ENCODE results near the gene MTHFSD. TPM values are rescaled to one million over a fixed set of nuclear protein-coding genes. Genes with fewer than 3 reads are reported as not detected.

The MTHFSD gene
- total and polyA plus RNA-seq, 9 donors = 11.0 to 24.9 (median 21.8) TPM

DNA sequence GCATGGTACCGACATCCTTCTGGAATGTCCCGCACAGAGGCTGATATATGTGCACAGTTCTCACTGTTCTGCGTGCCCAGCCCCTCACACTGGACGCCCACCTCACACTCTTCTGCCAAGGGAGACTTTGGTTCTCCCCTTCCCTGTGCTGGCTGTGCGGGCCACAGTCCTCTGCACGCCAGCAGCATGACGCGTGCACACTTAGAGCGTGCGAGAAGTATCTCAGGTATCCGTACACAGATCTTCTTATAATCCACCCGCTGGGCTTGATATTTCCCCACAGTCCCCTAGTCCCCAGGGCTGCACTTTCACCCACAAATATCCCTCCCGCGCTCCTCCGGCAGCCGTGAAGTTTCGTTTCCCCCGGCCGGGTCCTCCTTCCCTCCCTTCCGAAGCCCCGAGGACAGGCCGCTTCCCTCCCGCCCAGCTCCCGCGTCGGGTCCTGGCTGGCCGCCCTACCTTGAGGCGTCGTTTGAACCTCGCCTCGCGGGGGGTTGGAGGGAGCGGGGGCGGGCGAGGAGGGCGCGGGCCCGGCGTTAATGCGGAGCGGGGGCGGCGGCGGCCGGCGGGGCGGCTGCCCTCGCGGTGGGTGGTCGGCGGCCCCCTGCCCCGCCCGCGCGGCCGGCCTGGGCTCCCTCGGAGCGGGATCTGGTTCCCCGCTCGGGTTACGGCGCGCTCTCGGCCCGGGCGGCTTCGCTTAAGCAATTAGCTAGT lies 49.7 kb downstream of the MTHFSD start:
- 2 to 7% (median 3%) methylated on average over 33 to 67 of the region's 67 CpGs for WGBS, 3 donors
- Histone ChIP-seq H3K27me3 (peaks cover 5% of the 10 kb centered on the region), H3K9me3 (no peaks in the 10 kb centered on the region), H3K36me3 (no peaks in the 10 kb centered on the region), H3K4me3 (no peak overlapping the region), H3K4me1 (ENCODE audit: insufficient read depth) (peaks cover 3% of the 10 kb centered on the region), H3K27ac (no peak overlapping the region)
- DNase-seq = no peak
- intact Hi-C loops (cut with DNase I) = no loop called here
- TF ChIP-seq, protein P1, sequence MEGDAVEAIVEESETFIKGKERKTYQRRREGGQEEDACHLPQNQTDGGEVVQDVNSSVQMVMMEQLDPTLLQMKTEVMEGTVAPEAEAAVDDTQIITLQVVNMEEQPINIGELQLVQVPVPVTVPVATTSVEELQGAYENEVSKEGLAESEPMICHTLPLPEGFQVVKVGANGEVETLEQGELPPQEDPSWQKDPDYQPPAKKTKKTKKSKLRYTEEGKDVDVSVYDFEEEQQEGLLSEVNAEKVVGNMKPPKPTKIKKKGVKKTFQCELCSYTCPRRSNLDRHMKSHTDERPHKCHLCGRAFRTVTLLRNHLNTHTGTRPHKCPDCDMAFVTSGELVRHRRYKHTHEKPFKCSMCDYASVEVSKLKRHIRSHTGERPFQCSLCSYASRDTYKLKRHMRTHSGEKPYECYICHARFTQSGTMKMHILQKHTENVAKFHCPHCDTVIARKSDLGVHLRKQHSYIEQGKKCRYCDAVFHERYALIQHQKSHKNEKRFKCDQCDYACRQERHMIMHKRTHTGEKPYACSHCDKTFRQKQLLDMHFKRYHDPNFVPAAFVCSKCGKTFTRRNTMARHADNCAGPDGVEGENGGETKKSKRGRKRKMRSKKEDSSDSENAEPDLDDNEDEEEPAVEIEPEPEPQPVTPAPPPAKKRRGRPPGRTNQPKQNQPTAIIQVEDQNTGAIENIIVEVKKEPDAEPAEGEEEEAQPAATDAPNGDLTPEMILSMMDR (IDR thresholded peaks at IDR 0.05) = no peak
- TF ChIP-seq EP300 (IDR thresholded peaks at IDR 0.05) (no peak), POLR2A (IDR thresholded peaks at IDR 0.05) (no peak)

DNA sequence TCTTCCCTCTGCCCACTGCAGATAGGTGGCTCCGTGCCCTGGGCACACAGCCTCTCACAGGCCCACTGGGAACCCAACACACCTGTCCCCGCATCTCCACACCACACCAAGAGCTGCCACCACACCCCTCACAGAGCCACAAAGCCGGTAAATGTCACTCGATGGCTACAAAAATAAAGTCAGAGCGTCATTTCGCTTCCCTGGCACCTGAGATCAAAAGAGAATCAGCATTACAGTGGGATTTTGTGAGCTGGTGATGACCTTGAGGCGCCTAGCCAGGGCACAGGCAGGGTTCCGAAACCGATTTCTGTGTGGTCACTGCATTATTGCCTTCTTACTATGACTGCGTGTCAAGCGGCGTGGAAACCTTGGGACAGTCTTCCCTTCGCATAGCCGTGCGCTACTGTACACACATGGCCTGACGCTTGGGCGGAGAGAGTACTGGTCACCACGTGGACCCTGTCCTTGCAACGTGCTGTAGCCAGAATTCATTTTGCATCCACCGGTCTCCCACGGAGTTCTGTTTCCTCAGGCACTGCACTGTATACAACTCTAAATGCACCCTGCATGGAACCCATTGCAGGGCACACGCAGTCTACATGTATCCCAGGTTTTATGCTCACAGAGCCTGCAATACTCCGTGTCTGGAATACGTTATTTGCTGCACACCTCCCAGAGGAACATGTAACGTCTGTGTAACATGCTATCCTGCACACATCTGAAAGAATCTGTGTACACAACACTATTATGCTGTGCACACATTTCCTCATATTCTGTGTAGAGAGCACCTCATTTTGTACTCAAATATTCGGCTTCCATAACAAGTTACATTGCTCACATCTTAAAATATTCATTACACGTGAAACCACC lies 50.5 kb downstream of the MTHFSD start:
- no peak overlapping the region for H3K4me3 ChIP-seq
- no peaks in the 10 kb centered on the region for H3K9me3 ChIP-seq
- no peak for DNase-seq
- no peaks in the 10 kb centered on the region for H3K36me3 ChIP-seq
- 8 to 13% (median 9%) methylated on average over 27 of the region's 27 CpGs for WGBS, 3 donors
- H3K27ac ChIP-seq = no peak overlapping the region
- no peak for TF ChIP-seq POLR2A (IDR thresholded peaks at IDR 0.05)
- no peak for TF ChIP-seq EP300 (IDR thresholded peaks at IDR 0.05)
- TF ChIP-seq, protein P1 (IDR thresholded peaks at IDR 0.05) = no peak
- peaks cover 5% of the 10 kb centered on the region for H3K27me3 ChIP-seq
- intact Hi-C loops (cut with DNase I) = no loop called here
- H3K4me1 ChIP-seq (ENCODE audit: insufficient read depth) = peaks cover 3% of the 10 kb centered on the region

DNA sequence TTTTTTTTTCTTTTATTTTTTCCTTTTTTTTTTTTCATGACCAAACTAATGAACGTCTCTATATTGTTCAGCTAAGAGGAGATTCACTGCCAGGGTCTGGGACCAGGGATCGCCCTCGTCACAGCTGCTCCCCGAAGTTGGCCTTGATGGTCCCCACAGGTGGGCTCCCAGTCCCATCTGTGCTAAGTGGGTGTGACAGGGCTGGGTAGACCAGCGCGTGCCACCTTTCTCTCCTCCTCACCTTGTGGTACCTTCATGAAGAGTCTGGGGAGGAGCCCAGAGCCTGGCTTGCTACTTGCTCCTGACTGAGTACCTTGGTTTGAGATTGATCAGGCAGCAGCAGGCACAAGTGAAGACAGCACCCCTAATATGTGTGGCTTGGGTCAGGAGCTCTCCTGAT lies 51.2 kb downstream of the MTHFSD start:
- intact Hi-C loops (cut with DNase I) = no loop called here
- Histone ChIP-seq H3K9me3 (no peaks in the 10 kb centered on the region), H3K36me3 (no peaks in the 10 kb centered on the region), H3K4me3 (no peak overlapping the region), H3K27me3 (peaks cover 5% of the 10 kb centered on the region), H3K4me1 (ENCODE audit: insufficient read depth) (peaks cover 3% of the 10 kb centered on the region), H3K27ac (no peak overlapping the region)
- DNase-seq = no peak
- 10 to 16% (median 14%) methylated on average over 6 of the region's 6 CpGs for WGBS, 3 donors
- no peak for TF ChIP-seq EP300 (IDR thresholded peaks at IDR 0.05)
- TF ChIP-seq, protein P1 (IDR thresholded peaks at IDR 0.05) = no peak
- TF ChIP-seq POLR2A (IDR thresholded peaks at IDR 0.05) = no peak

DNA sequence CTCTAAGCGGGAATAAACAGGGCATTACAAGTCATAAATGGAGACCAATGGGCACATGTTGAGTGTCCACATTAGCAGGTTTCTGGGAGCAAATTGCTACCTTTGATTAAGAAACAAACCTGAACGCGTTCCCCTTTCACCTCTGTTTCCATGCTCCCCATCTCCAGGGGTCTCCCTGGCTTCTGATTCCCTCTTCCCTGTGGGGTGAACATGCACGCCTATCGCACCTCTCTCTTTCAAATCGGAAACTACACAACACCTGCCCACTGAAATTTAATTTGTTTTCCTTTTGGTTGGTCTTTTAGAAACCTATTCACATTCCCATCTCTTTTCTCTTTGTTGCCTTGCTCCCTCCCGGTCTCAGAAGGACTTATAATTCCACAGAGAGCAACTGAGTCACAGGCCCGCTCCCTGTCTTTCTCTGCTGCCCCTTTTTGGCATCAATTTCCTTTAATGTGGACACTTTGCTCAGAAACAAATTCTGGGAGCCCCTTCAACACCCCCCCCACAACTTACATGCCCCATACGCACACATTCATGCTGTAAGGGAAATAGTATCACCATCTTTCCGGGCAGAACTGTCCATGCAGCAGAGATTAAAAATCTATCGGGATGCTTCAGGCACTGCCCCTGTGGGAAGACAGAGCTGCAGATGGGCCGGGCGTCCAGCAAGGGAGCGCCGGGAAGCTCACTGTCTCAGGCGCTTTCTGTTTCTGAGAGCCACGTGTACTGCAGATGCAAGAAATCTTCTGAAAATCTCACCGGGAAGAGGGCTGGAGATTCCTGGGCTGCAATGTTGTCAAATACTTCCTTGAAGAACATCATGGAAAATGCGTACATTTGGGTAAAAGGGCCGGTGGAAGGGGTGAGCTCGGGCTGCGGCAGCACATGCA lies 51.9 kb downstream of the MTHFSD start:
- 10 to 12% (median 12%) methylated on average over 22 of the region's 22 CpGs for WGBS, 3 donors
- Histone ChIP-seq H3K27ac (no peak overlapping the region), H3K4me3 (no peak overlapping the region)

More for the DNA sequence above, 51.9 kb downstream of the MTHFSD start:
- Histone ChIP-seq H3K9me3 (no peaks in the 10 kb centered on the region), H3K36me3 (no peaks in the 10 kb centered on the region), H3K27me3 (peaks cover 5% of the 10 kb centered on the region), H3K4me1 (ENCODE audit: insufficient read depth) (peaks cover 2% of the 10 kb centered on the region)
- no peak for DNase-seq
- TF ChIP-seq POLR2A (IDR thresholded peaks at IDR 0.05) (no peak), EP300 (IDR thresholded peaks at IDR 0.05) (no peak)
- TF ChIP-seq, protein P1 (IDR thresholded peaks at IDR 0.05) = no peak
- intact Hi-C loops (cut with DNase I) = no loop called here

Measured in ovary (tissue), 9 donors.